Activated B cell treated with CpG ODN at 0.5 μM for 24 hours (primary cell): ENCODE measurements around the gene TBX18. TPM values are rescaled to one million over a fixed set of nuclear protein-coding genes. Genes with fewer than 3 reads are reported as not detected.

Experiments
- ATAC-seq: fragments of 200-7000 bp; cut with Tn5 transposase; one replicate; pipeline ENCODE4 v1.10.0; 2021; ENCODE audit warnings: low read depth, mild to moderate bottlenecking, moderate library complexity
- CTCF ChIA-PET: fragments of 350-600 bp; sonication (Branson Sonifier 250); formaldehyde crosslinking; loops from one replicate; lab custom pipeline; 2021; ENCODE audit warnings: antibody characterized with exemption; lab: Charles Lee
- POLR2A ChIA-PET: fragments of 350-600 bp; sonication (Branson Sonifier 250); formaldehyde crosslinking; loops from one replicate; lab custom pipeline; 2021; ENCODE audit warnings: antibody characterized with exemption; lab: Charles Lee
- DNase-seq: peaks from one replicate; pipeline ENCODE4 v3.0.0; 2022
- H3K27ac Mint-ChIP-seq: one replicate; pipeline ENCODE4 v1.8.0; 2020; ENCODE audit warnings: mixed read lengths
- H3K27me3 Mint-ChIP-seq: one replicate; pipeline ENCODE4 v1.8.0; 2021; ENCODE audit warnings: mixed read lengths
- H3K36me3 Mint-ChIP-seq: one replicate; pipeline ENCODE4 v1.8.0; 2021; ENCODE audit warnings: low read depth, mixed read lengths
- H3K4me1 Mint-ChIP-seq: one replicate; pipeline ENCODE4 v1.8.0; 2021; ENCODE audit warnings: mixed read lengths
- H3K4me3 Mint-ChIP-seq: one replicate; pipeline ENCODE4 v1.8.0; 2020; ENCODE audit warnings: mild to moderate bottlenecking, mixed read lengths
- H3K9me3 Mint-ChIP-seq: one replicate; pipeline ENCODE4 v1.8.0; 2020; ENCODE audit warnings: mixed read lengths
- CTCF ChIP-seq: fragments of 200-600 bp; IDR thresholded peaks from one replicate; pipeline ENCODE4 v1.8.0; 2022; ENCODE audit warnings: antibody characterized with exemption, mild to moderate bottlenecking
- intact Hi-C: fragments of 100-400 bp; cut with micrococcal nuclease; formaldehyde crosslinking; loops from one replicate; pipeline ENCODE4 v1.15.1; 2024
- total RNA-seq: library from RNA; stranded (reverse); gene quantifications from 2 replicates; pipeline ENCODE4 v1.2.3, GENCODE V29; 2022

The TBX18 gene
- total RNA-seq, 1 donor from 2014 or later, result not detected

GRCh38 chr6:84645563-84646266 is 118.7 kb downstream of the TBX18 start:
- Mint-ChIP-seq H3K27me3 (no peaks in the 10 kb centered on the region), H3K36me3 (no peaks in the 10 kb centered on the region)
- CTCF ChIA-PET, result no interaction called here

GRCh38 chr6:84645000-84645399 is 119.4 kb downstream of the TBX18 start:
- CTCF ChIA-PET, result no interaction called here
- no peak for ATAC-seq
- intact Hi-C loops, result no loop called here
- Mint-ChIP-seq H3K27me3 (no peaks in the 10 kb centered on the region), H3K4me1 (no peaks in the 10 kb centered on the region), H3K4me3 (no peak overlapping the region), H3K36me3 (no peaks in the 10 kb centered on the region), H3K27ac (no peak overlapping the region), H3K9me3 (no peaks in the 10 kb centered on the region)
- no peak for TF ChIP-seq CTCF
- DNase-seq, result no peak
- POLR2A ChIA-PET, result no interaction called here

More at GRCh38 chr6:84645563-84646266, 118.7 kb downstream of the TBX18 start:
- no peak overlapping the region for H3K27ac Mint-ChIP-seq
- no peak overlapping the region for H3K4me3 Mint-ChIP-seq
- DNase-seq (no peak), ATAC-seq (no peak)
- POLR2A ChIA-PET, result no interaction called here
- no peak for TF ChIP-seq CTCF
- intact Hi-C loops, result no loop called here
- H3K4me1 Mint-ChIP-seq, result no peaks in the 10 kb centered on the region
- H3K9me3 Mint-ChIP-seq, result no peaks in the 10 kb centered on the region

- intact Hi-C loops, result no loop called here
- no peaks in the 10 kb centered on the region for H3K27me3 Mint-ChIP-seq
- POLR2A ChIA-PET, result no interaction called here
- TF ChIP-seq CTCF, result no peak
- no peak overlapping the region for H3K27ac Mint-ChIP-seq
- DNase-seq (no peak), ATAC-seq (no peak)
- CTCF ChIA-PET, result no interaction called here
- no peaks in the 10 kb centered on the region for H3K36me3 Mint-ChIP-seq
- no peaks in the 10 kb centered on the region for H3K4me1 Mint-ChIP-seq
- no peaks in the 10 kb centered on the region for H3K9me3 Mint-ChIP-seq
- H3K4me3 Mint-ChIP-seq, result no peak overlapping the region
Measured at GRCh38 chr6:84643778-84644177, 120.6 kb downstream of the TBX18 start.

- H3K36me3 Mint-ChIP-seq, result no peaks in the 10 kb centered on the region
- no peaks in the 10 kb centered on the region for H3K4me1 Mint-ChIP-seq
- CTCF ChIA-PET, result no interaction called here
- POLR2A ChIA-PET, result no interaction called here
- ATAC-seq (no peak), DNase-seq (no peak)
- peaks cover 5% of the 10 kb centered on the region for H3K9me3 Mint-ChIP-seq
- H3K4me3 Mint-ChIP-seq, result no peak overlapping the region
- no peak for TF ChIP-seq CTCF
- intact Hi-C loops, result no loop called here
- H3K27me3 Mint-ChIP-seq, result no peaks in the 10 kb centered on the region
- no peak overlapping the region for H3K27ac Mint-ChIP-seq
Measured at GRCh38 chr6:84641076-84641475, 123.3 kb downstream of the TBX18 start.

GRCh38 chr6:84639396-84639795 is 125.0 kb downstream of the TBX18 start:
- Mint-ChIP-seq H3K4me3 (no peak overlapping the region), H3K4me1 (no peaks in the 10 kb centered on the region), H3K27me3 (no peaks in the 10 kb centered on the region), H3K36me3 (no peaks in the 10 kb centered on the region), H3K27ac (no peak overlapping the region), H3K9me3 (peaks cover 5% of the 10 kb centered on the region)
- no peak for DNase-seq
- no peak for ATAC-seq
- intact Hi-C loops, result no loop called here
- ChIA-PET CTCF (no interaction called here), POLR2A (no interaction called here)
- TF ChIP-seq CTCF, result no peak
